Astrocyte (in vitro differentiated cells and primary cell): ENCODE measurements around the gene MUC5AC. TPM values are rescaled to one million over a fixed set of nuclear protein-coding genes. Genes with fewer than 3 reads are reported as not detected.

Experiments used
- DNase-seq: peaks from one replicate; pipeline ENCODE4 v3.0.0-alpha.2; 2010; ENCODE audit warnings: low read depth
- FAIRE-seq: peaks from 2 replicates; lab custom pipeline; 2011; peaks lifted over from hg19 to GRCh38; lab: Jason Lieb, UNC
- H2AFZ ChIP-seq: 2 replicates; pipeline ENCODE4 v1.6.0; 2012; ENCODE audit warnings: low read depth, low read length, inconsistent platforms
- H3K27ac ChIP-seq: 2 replicates; pipeline ENCODE4 v1.5.1; 2011; ENCODE audit warnings: low read depth, low read length, inconsistent platforms
- H3K27me3 ChIP-seq: 2 replicates; pipeline ENCODE4 v1.6.0; 2011; ENCODE audit warnings: low read length, inconsistent platforms; ENCODE audit not compliant: insufficient read depth
- H3K36me3 ChIP-seq: 2 replicates; pipeline ENCODE4 v1.5.1; 2011; ENCODE audit warnings: low read length, inconsistent platforms; ENCODE audit not compliant: insufficient read depth
- H3K4me1 ChIP-seq: 2 replicates; pipeline ENCODE4 v1.5.1; 2011; ENCODE audit warnings: low read length, inconsistent platforms; ENCODE audit not compliant: insufficient read depth
- H3K4me2 ChIP-seq: 2 replicates; pipeline ENCODE4 v1.6.0; 2012; ENCODE audit warnings: low read length, inconsistent platforms
- H3K4me3 ChIP-seq: 2 replicates; pipeline ENCODE4 v1.5.1; 2011; ENCODE audit warnings: low read depth, mild to moderate bottlenecking, low read length, inconsistent platforms; ENCODE audit not compliant: insufficient read depth
- H3K79me2 ChIP-seq: 2 replicates; pipeline ENCODE4 v1.6.0; 2012; ENCODE audit warnings: mild to moderate bottlenecking, low read length, inconsistent platforms; ENCODE audit not compliant: insufficient read depth
- H3K9ac ChIP-seq: 2 replicates; pipeline ENCODE4 v1.6.0; 2012; ENCODE audit warnings: mild to moderate bottlenecking, low read length, inconsistent platforms
- H3K9me3 ChIP-seq: 2 replicates; pipeline ENCODE4 v1.5.1; 2012; ENCODE audit warnings: low read depth, mild to moderate bottlenecking, low read length, inconsistent platforms; ENCODE audit not compliant: insufficient read depth
- H4K20me1 ChIP-seq: 2 replicates; pipeline ENCODE4 v1.6.0; 2012; ENCODE audit warnings: low read length, inconsistent platforms; ENCODE audit not compliant: insufficient read depth
- H3K27ac Mint-ChIP-seq: one replicate; pipeline ENCODE4 v1.8.0; 2021; ENCODE audit warnings: mild to moderate bottlenecking, mixed read lengths; ENCODE audit not compliant: unreplicated experiment
- H3K27me3 Mint-ChIP-seq: one replicate; pipeline ENCODE4 v1.8.0; 2021; ENCODE audit warnings: low read depth, mixed read lengths; ENCODE audit not compliant: unreplicated experiment
- H3K36me3 Mint-ChIP-seq: one replicate; pipeline ENCODE4 v1.8.0; 2021; ENCODE audit warnings: low read depth, mixed read lengths; ENCODE audit not compliant: unreplicated experiment
- H3K4me1 Mint-ChIP-seq: one replicate; pipeline ENCODE4 v1.8.0; 2021; ENCODE audit warnings: low read depth, mixed read lengths; ENCODE audit not compliant: unreplicated experiment
- H3K4me3 Mint-ChIP-seq: one replicate; pipeline ENCODE4 v1.8.0; 2021; ENCODE audit warnings: mild to moderate bottlenecking, moderate library complexity, mixed read lengths; ENCODE audit not compliant: unreplicated experiment
- H3K9me3 Mint-ChIP-seq: one replicate; pipeline ENCODE4 v1.8.0; 2021; ENCODE audit warnings: mild to moderate bottlenecking, mixed read lengths; ENCODE audit not compliant: unreplicated experiment
- CTCF ChIP-seq: IDR thresholded peaks from 2 replicates; pipeline ENCODE4 v1.5.1; 2011; ENCODE audit warnings: low read depth, mild to moderate bottlenecking, inconsistent platforms, low read length, moderate library complexity; ENCODE audit not compliant: insufficient read depth
- EZH2 ChIP-seq: IDR thresholded peaks from 2 replicates; pipeline ENCODE4 v1.6.1; 2012; ENCODE audit warnings: mild to moderate bottlenecking, low read length, inconsistent platforms; ENCODE audit not compliant: insufficient read depth
- total RNA-seq: library from RNA; stranded (reverse); gene quantifications from 2 replicates; pipeline ENCODE4 v1.2.1, GENCODE V29; 2021

Gene MUC5AC
- total RNA-seq, 1 donor from 2014 or later, result not detected

- H2AFZ ChIP-seq, result no peak overlapping the region
- no peak for DNase-seq
- H3K4me2 ChIP-seq, result no peak overlapping the region
- no peak overlapping the region for H3K27ac ChIP-seq
- peaks cover 17% of the 10 kb centered on the region for H3K4me1 Mint-ChIP-seq
- peaks cover 33% of the 10 kb centered on the region for H3K27me3 Mint-ChIP-seq
- peaks cover 8% of the 10 kb centered on the region for H3K4me1 ChIP-seq
- peaks cover 2% of the 10 kb centered on the region for H3K9me3 ChIP-seq
- peaks cover 32% of the 10 kb centered on the region for H3K9me3 Mint-ChIP-seq
- H3K36me3 ChIP-seq, result no peaks in the 10 kb centered on the region
- no peaks in the 10 kb centered on the region for H3K79me2 ChIP-seq
- no peak overlapping the region for H3K4me3 ChIP-seq
- FAIRE-seq, result no peak
- no peaks in the 10 kb centered on the region for H4K20me1 ChIP-seq
- no peak overlapping the region for H3K27ac Mint-ChIP-seq
- H3K36me3 Mint-ChIP-seq, result no peaks in the 10 kb centered on the region
- H3K27me3 ChIP-seq, result no peaks in the 10 kb centered on the region
- no peak overlapping the region for H3K9ac ChIP-seq
- no peak overlapping the region for H3K4me3 Mint-ChIP-seq
- no peak for TF ChIP-seq CTCF
- TF ChIP-seq EZH2, result no peak
Observed at GRCh38 chr11:1140642-1141490, 16.9 kb upstream of the MUC5AC start.

- DNase-seq, result no peak
- no peak overlapping the region for H3K27ac Mint-ChIP-seq
- no peak overlapping the region for H3K4me3 Mint-ChIP-seq
- Histone ChIP-seq H3K9me3 (peaks cover 2% of the 10 kb centered on the region), H3K9ac (no peak overlapping the region), H3K79me2 (no peaks in the 10 kb centered on the region), H3K36me3 (no peaks in the 10 kb centered on the region), H3K27me3 (no peaks in the 10 kb centered on the region), H3K4me1 (peaks cover 8% of the 10 kb centered on the region), H4K20me1 (no peaks in the 10 kb centered on the region), H3K27ac (no peak overlapping the region), H2AFZ (no peak overlapping the region), H3K4me3 (no peak overlapping the region), H3K4me2 (no peak overlapping the region)
- no peak for TF ChIP-seq EZH2
- TF ChIP-seq CTCF, result no peak
- H3K27me3 Mint-ChIP-seq, result peaks cover 38% of the 10 kb centered on the region
- no peak for FAIRE-seq
- H3K36me3 Mint-ChIP-seq, result no peaks in the 10 kb centered on the region
- H3K4me1 Mint-ChIP-seq, result no peaks in the 10 kb centered on the region
- peaks cover 27% of the 10 kb centered on the region for H3K9me3 Mint-ChIP-seq
Observed at GRCh38 chr11:1146365-1146764, 11.4 kb upstream of the MUC5AC start.

GRCh38 chr11:1147792-1148191, 10.0 kb upstream of the MUC5AC start:
- Mint-ChIP-seq H3K36me3 (no peaks in the 10 kb centered on the region), H3K4me3 (no peak overlapping the region), H3K9me3 (peaks cover 14% of the 10 kb centered on the region), H3K27ac (no peak overlapping the region), H3K4me1 (no peaks in the 10 kb centered on the region), H3K27me3 (peaks cover 27% of the 10 kb centered on the region)
- Histone ChIP-seq H3K4me3 (no peak overlapping the region), H3K27me3 (no peaks in the 10 kb centered on the region), H3K36me3 (no peaks in the 10 kb centered on the region), H4K20me1 (no peaks in the 10 kb centered on the region), H3K9ac (no peak overlapping the region), H3K4me1 (peaks cover 22% of the 10 kb centered on the region), H3K9me3 (peaks cover 2% of the 10 kb centered on the region), H2AFZ (no peak overlapping the region), H3K4me2 (no peak overlapping the region), H3K79me2 (no peaks in the 10 kb centered on the region), H3K27ac (no peak overlapping the region)
- DNase-seq, result no peak
- FAIRE-seq, result no peak
- TF ChIP-seq EZH2 (no peak), CTCF (no peak)
